ENCODE measurements around the gene DOCK9.

Gene DOCK9

DNA sequence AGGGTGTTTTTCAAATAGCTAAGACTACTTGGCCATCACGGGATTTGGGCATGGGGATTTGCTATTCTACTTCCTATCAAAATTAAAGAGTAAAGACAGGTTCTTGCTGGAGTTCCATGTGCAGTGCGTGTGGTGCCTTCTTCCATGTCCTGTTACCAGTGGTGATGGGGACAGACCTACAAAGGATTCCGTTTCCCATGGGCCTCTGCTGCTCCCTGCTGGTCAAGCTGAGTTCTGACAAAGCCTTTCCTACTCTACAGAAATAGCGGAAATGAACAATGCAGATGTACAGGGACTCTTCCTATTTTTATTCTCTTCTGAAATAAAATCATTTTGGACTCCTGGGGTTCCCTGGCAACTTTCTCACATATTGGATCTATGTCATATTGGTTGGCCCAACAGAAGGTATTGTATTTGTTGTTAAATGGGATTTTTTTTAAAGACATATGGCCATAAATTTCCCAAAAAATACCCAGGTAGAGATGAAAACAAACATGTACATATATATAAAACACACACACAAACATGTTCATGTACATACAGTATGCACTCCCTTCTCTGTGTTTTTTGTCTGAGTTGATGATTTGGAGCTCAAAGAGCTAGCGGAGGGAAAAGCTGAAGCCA lies 134.9 kb downstream of the DOCK9 start:
- Histone ChIP-seq H3K9ac (ENCODE audit: low read length) (no peak overlapping the region), H3K4me3 (ENCODE audit: low read length) (no peak overlapping the region), H3K27ac (ENCODE audit: low read depth, low read length) (no peak overlapping the region), H3K36me3 (ENCODE audit: control insufficient read depth, insufficient read depth, low read length) (peaks cover 15% of the 10 kb centered on the region), H3K27me3 (ENCODE audit: control insufficient read depth, insufficient read depth, low read length) (no peaks in the 10 kb centered on the region), H3K4me1 (ENCODE audit: control insufficient read depth, insufficient read depth, low read length) (no peaks in the 10 kb centered on the region)

DNA sequence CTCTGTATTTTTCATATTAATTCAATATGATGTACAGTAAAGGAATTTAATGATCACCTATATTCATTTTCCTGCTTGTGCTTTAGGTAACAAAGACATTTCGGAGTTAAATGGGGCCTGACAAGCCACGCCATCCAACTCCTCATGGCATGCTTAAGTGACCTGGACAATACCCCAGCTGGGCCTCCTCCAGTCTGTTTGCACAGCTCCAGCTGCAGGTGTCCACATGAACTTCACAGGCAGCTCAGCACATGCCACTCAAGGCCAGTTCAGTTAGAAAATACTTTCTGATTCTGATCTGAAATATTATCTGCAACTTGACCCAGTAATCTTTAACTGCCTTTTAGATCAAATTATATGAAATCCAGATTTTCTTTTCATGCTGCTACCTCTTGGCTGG lies 135.8 kb downstream of the DOCK9 start:
- Histone ChIP-seq H3K9ac (ENCODE audit: low read length) (no peak overlapping the region), H3K36me3 (ENCODE audit: control insufficient read depth, insufficient read depth, low read length) (peaks cover 15% of the 10 kb centered on the region), H3K27me3 (ENCODE audit: control insufficient read depth, insufficient read depth, low read length) (no peaks in the 10 kb centered on the region), H3K4me3 (ENCODE audit: low read length) (no peak overlapping the region), H3K27ac (ENCODE audit: low read depth, low read length) (no peak overlapping the region), H3K4me1 (ENCODE audit: control insufficient read depth, insufficient read depth, low read length) (no peaks in the 10 kb centered on the region)

DNA sequence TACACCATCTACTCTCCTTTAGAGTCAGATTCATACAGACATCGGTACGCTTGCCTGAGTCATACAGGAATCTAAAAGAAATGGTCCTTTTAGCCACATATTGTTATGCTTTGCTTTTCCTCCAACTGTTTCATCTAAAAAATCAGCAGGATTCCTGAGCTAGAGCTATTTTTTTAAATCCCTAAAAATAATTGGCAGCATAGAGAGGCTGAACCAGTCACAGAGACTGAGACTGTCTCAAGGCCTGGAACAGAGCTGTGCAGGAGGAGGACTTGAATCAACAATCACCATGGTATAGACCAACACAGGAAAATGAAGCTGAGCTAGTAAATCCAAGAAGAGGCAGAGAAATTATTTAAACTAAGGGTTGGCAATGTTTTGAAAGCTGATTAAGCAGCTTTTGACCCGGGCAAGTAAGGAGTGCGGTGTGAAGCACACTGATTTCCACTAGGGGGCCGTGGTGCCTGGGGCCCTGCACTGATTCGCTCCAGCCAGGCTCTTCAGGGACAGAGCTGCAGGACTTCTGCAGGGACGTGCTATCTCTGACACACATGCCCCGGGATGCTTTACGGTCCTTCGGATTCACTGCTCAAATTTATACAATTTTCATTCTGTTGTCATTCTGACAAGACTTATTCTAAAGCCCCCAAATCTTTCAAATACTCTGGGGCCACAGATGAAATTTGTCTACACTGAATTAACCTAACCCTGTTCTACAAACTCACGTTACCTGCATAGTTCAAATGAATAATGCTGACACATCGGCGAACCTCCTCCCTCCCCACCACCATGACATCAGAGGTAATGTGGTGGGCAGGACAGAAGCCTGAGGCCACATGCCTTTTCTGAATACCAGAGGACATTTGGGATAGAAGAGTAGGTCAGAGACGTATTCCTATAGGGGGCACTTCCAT lies 137.8 kb downstream of the DOCK9 start:
- H3K27me3 ChIP-seq (ENCODE audit: control insufficient read depth, insufficient read depth, low read length): no peaks in the 10 kb centered on the region
- H3K9ac ChIP-seq (ENCODE audit: low read length): no peak overlapping the region
- no peak overlapping the region for H3K4me3 ChIP-seq (ENCODE audit: low read length)
- H3K4me1 ChIP-seq (ENCODE audit: control insufficient read depth, insufficient read depth, low read length): no peaks in the 10 kb centered on the region
- no peak overlapping the region for H3K27ac ChIP-seq (ENCODE audit: low read depth, low read length)
- peaks cover 12% of the 10 kb centered on the region for H3K36me3 ChIP-seq (ENCODE audit: control insufficient read depth, insufficient read depth, low read length)

DNA sequence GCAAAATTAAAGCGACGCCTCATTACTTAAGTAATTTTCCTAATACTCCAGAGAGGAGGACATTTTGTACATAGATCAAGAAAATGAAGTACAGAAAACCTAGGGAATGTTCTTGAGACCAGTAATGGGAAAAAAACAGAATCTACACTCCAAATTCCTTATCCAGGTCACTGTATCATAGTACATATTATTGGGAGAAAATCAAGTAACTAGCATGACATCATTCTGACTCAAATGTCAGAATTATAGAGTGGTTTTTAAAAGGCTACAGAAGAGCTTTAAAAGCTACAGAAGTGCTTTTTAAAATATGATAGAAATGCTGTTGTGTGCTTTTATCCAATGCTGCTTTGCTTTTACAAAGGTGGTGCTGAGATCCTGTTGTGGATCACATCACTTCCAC lies 139.1 kb downstream of the DOCK9 start:
- no peaks in the 10 kb centered on the region for H3K27me3 ChIP-seq (ENCODE audit: control insufficient read depth, insufficient read depth, low read length)
- H3K27ac ChIP-seq (ENCODE audit: low read depth, low read length): no peak overlapping the region
- H3K4me3 ChIP-seq (ENCODE audit: low read length): no peak overlapping the region
- H3K36me3 ChIP-seq (ENCODE audit: control insufficient read depth, insufficient read depth, low read length): peaks cover 4% of the 10 kb centered on the region
- H3K9ac ChIP-seq (ENCODE audit: low read length): no peak overlapping the region
- no peaks in the 10 kb centered on the region for H3K4me1 ChIP-seq (ENCODE audit: control insufficient read depth, insufficient read depth, low read length)

DNA sequence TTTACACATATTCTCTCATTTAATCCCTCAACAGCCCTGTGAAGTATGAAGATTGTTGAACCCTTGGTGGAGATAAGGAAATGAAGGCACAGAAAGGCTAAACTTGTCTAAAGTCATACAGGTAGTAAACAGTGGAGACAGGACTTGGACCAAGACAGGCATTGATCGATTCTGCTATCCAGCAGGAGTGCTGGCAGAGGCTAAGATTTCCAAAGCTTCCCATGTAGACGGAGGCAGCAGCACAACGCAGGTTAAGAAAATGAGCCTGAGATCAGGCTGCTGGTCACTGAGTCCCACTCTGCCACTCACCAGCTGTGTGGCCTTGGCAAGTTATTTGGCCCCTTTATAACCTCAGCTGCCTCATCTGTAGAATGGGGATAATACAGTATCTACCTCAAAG lies 140.0 kb downstream of the DOCK9 start:
- Histone ChIP-seq H3K36me3 (ENCODE audit: control insufficient read depth, insufficient read depth, low read length) (no peaks in the 10 kb centered on the region), H3K27ac (ENCODE audit: low read depth, low read length) (no peak overlapping the region), H3K4me1 (ENCODE audit: control insufficient read depth, insufficient read depth, low read length) (no peaks in the 10 kb centered on the region), H3K27me3 (ENCODE audit: control insufficient read depth, insufficient read depth, low read length) (no peaks in the 10 kb centered on the region), H3K4me3 (ENCODE audit: low read length) (no peak overlapping the region), H3K9ac (ENCODE audit: low read length) (no peak overlapping the region)

DNA sequence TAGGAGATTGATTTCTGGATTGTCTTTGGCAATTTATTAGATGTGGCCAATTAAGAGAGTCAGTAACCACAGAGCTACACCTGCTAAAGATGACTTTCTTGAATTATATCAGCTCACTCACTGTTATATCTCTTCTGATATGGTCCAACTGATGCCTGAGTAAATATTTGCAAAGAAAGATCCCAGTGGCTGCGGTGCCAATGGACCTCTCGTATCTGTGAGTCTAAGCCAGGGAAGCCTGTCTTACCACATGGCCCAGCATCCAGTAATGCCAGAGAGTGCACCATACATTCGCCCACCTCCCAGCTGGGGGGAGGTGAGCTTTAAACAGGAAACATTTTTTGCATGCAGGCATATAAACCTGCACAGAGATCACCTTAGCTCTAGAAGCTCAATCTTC lies 142.7 kb downstream of the DOCK9 start:
- Histone ChIP-seq H3K4me1 (ENCODE audit: control insufficient read depth, insufficient read depth, low read length) (no peaks in the 10 kb centered on the region), H3K27ac (ENCODE audit: low read depth, low read length) (no peak overlapping the region), H3K27me3 (ENCODE audit: control insufficient read depth, insufficient read depth, low read length) (no peaks in the 10 kb centered on the region), H3K9ac (ENCODE audit: low read length) (no peak overlapping the region), H3K36me3 (ENCODE audit: control insufficient read depth, insufficient read depth, low read length) (peaks cover 3% of the 10 kb centered on the region), H3K4me3 (ENCODE audit: low read length) (no peak overlapping the region)

DNA sequence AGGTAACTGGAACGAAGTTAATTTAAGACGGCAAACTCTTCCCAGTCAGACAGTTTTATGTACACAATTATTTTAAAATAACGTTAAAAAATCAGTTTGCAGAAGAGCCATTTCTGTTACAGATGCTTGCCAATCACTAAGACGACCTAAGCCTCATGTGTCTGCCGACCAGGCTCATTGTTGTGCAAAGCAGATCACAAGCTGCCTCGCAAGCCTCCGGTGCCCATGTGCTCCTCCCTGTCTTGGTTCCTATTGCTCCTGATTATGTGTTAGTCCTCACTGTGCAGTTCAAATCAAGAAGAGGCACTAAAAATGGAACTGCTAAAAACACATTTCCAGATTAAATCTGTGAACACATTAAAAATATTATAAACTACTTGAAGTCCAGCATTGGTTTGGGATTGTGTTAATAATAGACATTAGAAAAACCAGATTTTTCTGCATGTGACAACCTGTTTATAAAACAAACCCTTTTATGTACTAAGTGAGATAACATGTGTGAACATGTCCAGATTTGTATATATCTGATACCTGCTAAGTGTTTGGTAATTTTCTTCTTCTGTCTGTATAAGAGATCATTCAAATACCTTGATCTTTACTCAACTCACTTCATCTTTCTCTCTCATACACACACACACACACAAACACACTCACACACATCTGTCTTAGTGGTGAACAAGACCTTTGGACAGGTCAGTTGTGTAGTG lies 143.5 kb downstream of the DOCK9 start:
- Histone ChIP-seq H3K27ac (ENCODE audit: low read depth, low read length) (no peak overlapping the region), H3K36me3 (ENCODE audit: control insufficient read depth, insufficient read depth, low read length) (peaks cover 5% of the 10 kb centered on the region)

DNA sequence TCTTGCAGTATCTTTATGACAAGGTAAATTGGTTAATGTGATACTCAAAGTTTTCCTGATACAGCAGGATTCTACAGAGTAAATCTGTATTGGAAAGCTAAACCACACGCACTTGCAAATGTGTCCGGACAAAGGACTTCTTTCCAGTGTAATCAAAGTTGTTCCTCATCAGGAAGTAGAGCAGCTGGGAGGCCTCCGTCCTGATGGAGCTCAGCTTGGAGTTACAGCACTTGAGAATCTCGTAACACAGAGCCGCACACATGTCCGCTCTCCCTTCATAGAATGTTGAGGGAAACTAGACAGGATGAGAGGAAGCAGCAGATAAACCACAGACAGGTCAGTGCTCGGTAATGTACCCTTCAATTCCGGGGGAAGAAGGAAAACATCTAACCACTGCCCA lies 146.6 kb downstream of the DOCK9 start:
- peaks cover 12% of the 10 kb centered on the region for H3K36me3 ChIP-seq (ENCODE audit: control insufficient read depth, insufficient read depth, low read length)
- no peak overlapping the region for H3K4me3 ChIP-seq (ENCODE audit: low read length)
- H3K27ac ChIP-seq (ENCODE audit: low read depth, low read length): no peak overlapping the region
- H3K4me1 ChIP-seq (ENCODE audit: control insufficient read depth, insufficient read depth, low read length): no peaks in the 10 kb centered on the region
- H3K9ac ChIP-seq (ENCODE audit: low read length): no peak overlapping the region
- H3K27me3 ChIP-seq (ENCODE audit: control insufficient read depth, insufficient read depth, low read length): no peaks in the 10 kb centered on the region

More for the DNA sequence above, 143.5 kb downstream of the DOCK9 start:
- H3K27me3 ChIP-seq (ENCODE audit: control insufficient read depth, insufficient read depth, low read length): no peaks in the 10 kb centered on the region
- H3K4me3 ChIP-seq (ENCODE audit: low read length): no peak overlapping the region
- H3K4me1 ChIP-seq (ENCODE audit: control insufficient read depth, insufficient read depth, low read length): no peaks in the 10 kb centered on the region
- H3K9ac ChIP-seq (ENCODE audit: low read length): no peak overlapping the region

DNA sequence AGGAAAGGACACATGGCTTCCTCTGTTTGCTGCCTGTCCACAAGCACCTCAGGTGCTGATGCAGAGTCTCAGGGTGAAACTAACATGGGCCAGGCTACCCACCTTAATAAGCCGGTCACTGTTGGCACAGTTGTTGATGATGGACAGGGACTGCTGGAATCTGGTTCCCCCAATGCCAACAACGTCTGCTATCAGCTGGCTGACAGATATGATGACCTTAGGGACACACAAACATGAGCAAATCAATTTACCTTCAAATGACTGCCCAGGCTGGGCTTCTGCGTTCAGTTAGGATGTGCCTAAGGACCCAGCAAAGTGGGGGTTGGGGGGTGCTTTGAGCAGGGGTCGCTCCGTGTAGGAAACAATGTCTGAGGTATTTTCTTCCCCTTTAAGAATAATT lies 148.3 kb downstream of the DOCK9 start:
- no peak overlapping the region for H3K9ac ChIP-seq (ENCODE audit: low read length)
- no peaks in the 10 kb centered on the region for H3K4me1 ChIP-seq (ENCODE audit: control insufficient read depth, insufficient read depth, low read length)
- H3K27me3 ChIP-seq (ENCODE audit: control insufficient read depth, insufficient read depth, low read length): no peaks in the 10 kb centered on the region
- H3K4me3 ChIP-seq (ENCODE audit: low read length): no peak overlapping the region
- no peak overlapping the region for H3K27ac ChIP-seq (ENCODE audit: low read depth, low read length)
- peaks cover 18% of the 10 kb centered on the region for H3K36me3 ChIP-seq (ENCODE audit: control insufficient read depth, insufficient read depth, low read length)

DNA sequence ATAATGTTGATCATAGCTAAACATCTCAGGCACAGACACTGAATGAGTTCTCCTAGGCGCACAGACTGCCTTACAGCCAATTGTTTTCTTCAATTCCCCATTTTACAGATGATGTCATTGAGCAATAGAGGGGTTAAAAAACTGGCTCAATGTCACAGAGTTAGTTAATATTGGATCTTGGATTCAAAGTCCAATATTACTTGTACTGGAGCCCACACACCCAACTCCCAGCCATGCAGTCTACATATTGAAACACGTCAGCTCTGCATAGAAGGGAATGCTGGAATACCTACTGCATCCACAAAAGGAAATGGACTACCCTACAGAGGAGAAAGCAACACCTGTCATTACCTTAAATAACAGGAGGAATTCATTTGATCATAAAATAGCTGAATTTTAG lies 149.2 kb downstream of the DOCK9 start:
- no peak overlapping the region for H3K4me3 ChIP-seq (ENCODE audit: low read length)
- H3K27me3 ChIP-seq (ENCODE audit: control insufficient read depth, insufficient read depth, low read length): no peaks in the 10 kb centered on the region
- H3K9ac ChIP-seq (ENCODE audit: low read length): no peak overlapping the region
- H3K27ac ChIP-seq (ENCODE audit: low read depth, low read length): no peak overlapping the region
- H3K36me3 ChIP-seq (ENCODE audit: control insufficient read depth, insufficient read depth, low read length): peaks cover 23% of the 10 kb centered on the region
- no peaks in the 10 kb centered on the region for H3K4me1 ChIP-seq (ENCODE audit: control insufficient read depth, insufficient read depth, low read length)

DNA sequence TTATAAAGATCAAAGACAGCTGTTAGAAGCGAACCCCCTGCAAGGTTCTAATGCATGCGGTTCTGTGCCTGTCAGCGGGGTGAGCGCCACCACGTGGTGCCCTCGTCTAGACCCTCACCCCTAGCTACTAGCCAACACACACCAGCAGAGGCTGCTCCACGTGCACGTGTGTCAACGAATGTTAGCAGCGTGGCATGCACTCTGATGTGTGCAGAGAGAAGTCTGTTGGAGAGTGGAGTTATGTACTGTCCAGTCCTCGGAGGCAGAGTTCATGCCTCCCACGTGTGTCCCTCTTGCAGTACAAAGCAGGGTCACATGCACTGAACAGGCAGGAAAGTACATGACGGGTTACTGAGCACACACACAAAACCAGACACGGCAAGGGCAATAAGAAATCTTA lies 150.4 kb downstream of the DOCK9 start:
- Histone ChIP-seq H3K4me1 (ENCODE audit: control insufficient read depth, insufficient read depth, low read length) (no peaks in the 10 kb centered on the region), H3K27ac (ENCODE audit: low read depth, low read length) (no peak overlapping the region), H3K4me3 (ENCODE audit: low read length) (no peak overlapping the region), H3K27me3 (ENCODE audit: control insufficient read depth, insufficient read depth, low read length) (no peaks in the 10 kb centered on the region), H3K9ac (ENCODE audit: low read length) (no peak overlapping the region), H3K36me3 (ENCODE audit: control insufficient read depth, insufficient read depth, low read length) (peaks cover 28% of the 10 kb centered on the region)

DNA sequence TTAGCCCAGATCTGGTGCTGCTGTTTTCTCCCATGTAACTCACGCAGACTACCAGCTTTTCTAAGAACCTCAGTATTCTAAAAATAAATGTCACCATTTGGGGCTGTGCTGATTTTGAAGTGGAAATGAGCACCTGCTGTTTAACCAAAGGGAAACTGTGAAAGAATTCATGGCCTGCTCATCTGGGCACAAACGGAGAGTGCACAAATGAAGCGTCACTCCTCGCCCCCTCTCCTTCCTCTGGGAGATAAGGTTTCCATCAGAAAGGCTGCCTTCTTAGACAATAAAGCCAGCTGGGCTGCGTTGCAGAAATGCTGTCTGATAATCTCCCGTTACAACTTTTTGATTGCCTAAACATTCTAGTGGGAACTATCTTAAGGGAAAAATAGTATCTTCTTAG lies 151.7 kb downstream of the DOCK9 start:
- H3K4me3 ChIP-seq (ENCODE audit: low read length): no peak overlapping the region
- no peaks in the 10 kb centered on the region for H3K27me3 ChIP-seq (ENCODE audit: control insufficient read depth, insufficient read depth, low read length)
- H3K9ac ChIP-seq (ENCODE audit: low read length): no peak overlapping the region
- no peaks in the 10 kb centered on the region for H3K4me1 ChIP-seq (ENCODE audit: control insufficient read depth, insufficient read depth, low read length)
- H3K27ac ChIP-seq (ENCODE audit: low read depth, low read length): no peak overlapping the region
- H3K36me3 ChIP-seq (ENCODE audit: control insufficient read depth, insufficient read depth, low read length): peaks cover 25% of the 10 kb centered on the region

All from rectal smooth muscle tissue (tissue), 1 donor.